K562 (cell line): Measurements from ENCODE around the gene CARD8. TPM values are rescaled to one million over a fixed set of nuclear protein-coding genes. Genes with fewer than 3 reads are reported as not detected.

ENCODE experiments used
- HLTF ChIP-seq: fragments of 450-650 bp; IDR thresholded peaks from 2 replicates; pipeline ENCODE4 v1.6.1; 2016
- MEIS2 ChIP-seq: fragments of 450-650 bp; IDR thresholded peaks from 2 replicates; pipeline ENCODE4 v1.6.1; 2014; ENCODE audit warnings: mild to moderate bottlenecking; ENCODE audit not compliant: partially characterized antibody
- PHB ChIP-seq: fragments of 250-450 bp; sonication (Bioruptor Pico); IDR thresholded peaks from 2 replicates; pipeline ENCODE4 v1.5.0; 2021
- SMARCA4 ChIP-seq: fragments of 450-650 bp; IDR thresholded peaks from 2 replicates; pipeline ENCODE4 v1.6.1; 2016
- SNIP1 ChIP-seq: fragments of 450-650 bp; IDR thresholded peaks from 2 replicates; pipeline ENCODE4 v1.7.1; 2017; ENCODE audit warnings: low read depth, mild to moderate bottlenecking
- SRSF3 ChIP-seq: fragments of 200-400 bp; formaldehyde crosslinking; IDR thresholded peaks from 2 replicates; pipeline ENCODE4 v1.6.1; 2016; ENCODE audit warnings: mild to moderate bottlenecking, low read length, moderate library complexity; ENCODE audit not compliant: insufficient read depth
- ZNF140 ChIP-seq: fragments of 250-450 bp; sonication (Bioruptor Pico); IDR thresholded peaks from 2 replicates; pipeline ENCODE4 v1.8.0; 2021; ENCODE audit warnings: moderate library complexity, mild to moderate bottlenecking, inconsistent platforms
- ZNF165 ChIP-seq: fragments of 250-450 bp; sonication (Bioruptor Pico); IDR thresholded peaks from 2 replicates; pipeline ENCODE4 v1.4.0; 2020; ENCODE audit warnings: borderline replicate concordance
- polyA plus RNA-seq, 8 experiments: library from polyadenylated mRNA; depleted of rRNA in 4 of 8; stranded (reverse) in 5 of 8; unstranded in 3 of 8; fragments of >200 nt; fragmentation: Nextera tagmentation in 2 of 8; fragmentation: Illumina TruSeq in 1 of 8; extraction: Ambion mirVana in 2 of 8; extraction: Trizol in 1 of 8; gene quantifications; 2 replicates each; pipeline versions ENCODE4 v1.2.1 to v1.2.3, GENCODE V29; 2011 to 2014; ENCODE audit warnings: inconsistent platforms in 1 of 8, missing spikeins in 1 of 8
- total RNA-seq, 7 experiments: library from RNA; depleted of rRNA in 6 of 7; stranded (reverse); fragments of >200 nt in 6 of 7; fragmentation: Illumina TruSeq in 2 of 7; extraction: Trizol in 2 of 7; gene quantifications; 2 replicates each; pipeline versions ENCODE4 v1.2.1 to v1.2.3, GENCODE V29; 2011 to 2021; ENCODE audit warnings: low replicate concordance in 1 of 7
- TF ChIP-seq, protein P1 (sequence below): fragments of 450-650 bp; IDR thresholded peaks from 2 replicates; pipeline ENCODE4 v1.6.1; 2016
- TF ChIP-seq, protein P2 (sequence below): fragments of 150-350 bp; IDR thresholded peaks from 2 replicates; pipeline ENCODE4 v1.6.1; 2014; ENCODE audit warnings: low read depth, mild to moderate bottlenecking, low read length, borderline replicate concordance
- TF ChIP-seq, protein P3 (sequence below): fragments of 450-650 bp; IDR thresholded peaks from 2 replicates; pipeline ENCODE4 v1.6.1; 2016; ENCODE audit warnings: mild to moderate bottlenecking, moderate library complexity

CARD8 gene
- total and polyA plus RNA-seq, 9 of the 15 experiments (the other 6 are each of a cell fraction or from before 2014, with no cell fraction given): 11.5 to 26.4 (median 20.8) TPM

DNA sequence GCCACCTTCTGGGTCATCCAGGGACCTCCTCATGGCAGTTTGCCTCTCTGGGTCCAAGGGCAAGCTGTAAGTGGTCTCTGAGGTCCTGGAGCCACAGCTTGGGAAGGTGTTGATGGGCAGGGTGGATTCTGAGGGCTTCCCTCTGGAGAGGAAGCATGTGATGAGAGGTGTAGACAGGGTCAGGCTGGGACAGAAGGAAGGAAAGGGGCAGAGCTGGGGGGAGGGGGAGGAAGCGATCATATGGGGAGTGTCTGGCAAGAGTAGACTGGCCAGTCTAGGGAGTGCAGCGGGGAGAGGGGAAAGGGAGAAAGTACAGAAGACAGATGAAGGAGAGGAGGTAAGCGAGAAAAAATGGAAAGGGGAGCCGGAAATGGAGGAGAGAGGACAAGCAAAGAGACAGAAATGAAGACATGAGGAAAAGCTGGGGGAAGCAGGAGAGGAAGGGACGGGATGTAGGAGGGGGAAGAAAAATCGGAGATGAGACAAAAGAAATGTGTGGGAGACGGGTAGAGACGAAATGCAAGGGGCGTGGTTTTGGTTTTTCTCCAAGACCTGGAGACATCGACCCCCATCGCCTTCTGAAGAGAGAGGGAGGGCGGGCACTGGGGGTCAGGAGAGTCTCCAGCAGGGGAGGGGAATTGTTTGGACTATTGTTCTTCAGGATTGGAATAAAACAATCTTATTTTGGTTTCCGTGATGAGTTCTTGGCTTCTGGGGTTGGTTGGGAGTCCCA is 58.6 kb downstream of the CARD8 start (continued):
- TF ChIP-seq HLTF (peak; percentile 61; the same call in 1 of the 2 replicates), SNIP1 (no peak), ZNF165 (CRISPR knock-in tag) (no peak), SRSF3 (no peak), ZNF140 (CRISPR knock-in tag) (no peak), PHB (CRISPR knock-in tag) (no peak), SMARCA4 (no peak), MEIS2 (peak; percentile 17)
- TF ChIP-seq, protein P1, sequence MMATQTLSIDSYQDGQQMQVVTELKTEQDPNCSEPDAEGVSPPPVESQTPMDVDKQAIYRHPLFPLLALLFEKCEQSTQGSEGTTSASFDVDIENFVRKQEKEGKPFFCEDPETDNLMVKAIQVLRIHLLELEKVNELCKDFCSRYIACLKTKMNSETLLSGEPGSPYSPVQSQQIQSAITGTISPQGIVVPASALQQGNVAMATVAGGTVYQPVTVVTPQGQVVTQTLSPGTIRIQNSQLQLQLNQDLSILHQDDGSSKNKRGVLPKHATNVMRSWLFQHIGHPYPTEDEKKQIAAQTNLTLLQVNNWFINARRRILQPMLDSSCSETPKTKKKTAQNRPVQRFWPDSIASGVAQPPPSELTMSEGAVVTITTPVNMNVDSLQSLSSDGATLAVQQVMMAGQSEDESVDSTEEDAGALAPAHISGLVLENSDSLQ: peak; percentile 21; the same call in 1 of the 2 replicates
- TF ChIP-seq, protein P2, sequence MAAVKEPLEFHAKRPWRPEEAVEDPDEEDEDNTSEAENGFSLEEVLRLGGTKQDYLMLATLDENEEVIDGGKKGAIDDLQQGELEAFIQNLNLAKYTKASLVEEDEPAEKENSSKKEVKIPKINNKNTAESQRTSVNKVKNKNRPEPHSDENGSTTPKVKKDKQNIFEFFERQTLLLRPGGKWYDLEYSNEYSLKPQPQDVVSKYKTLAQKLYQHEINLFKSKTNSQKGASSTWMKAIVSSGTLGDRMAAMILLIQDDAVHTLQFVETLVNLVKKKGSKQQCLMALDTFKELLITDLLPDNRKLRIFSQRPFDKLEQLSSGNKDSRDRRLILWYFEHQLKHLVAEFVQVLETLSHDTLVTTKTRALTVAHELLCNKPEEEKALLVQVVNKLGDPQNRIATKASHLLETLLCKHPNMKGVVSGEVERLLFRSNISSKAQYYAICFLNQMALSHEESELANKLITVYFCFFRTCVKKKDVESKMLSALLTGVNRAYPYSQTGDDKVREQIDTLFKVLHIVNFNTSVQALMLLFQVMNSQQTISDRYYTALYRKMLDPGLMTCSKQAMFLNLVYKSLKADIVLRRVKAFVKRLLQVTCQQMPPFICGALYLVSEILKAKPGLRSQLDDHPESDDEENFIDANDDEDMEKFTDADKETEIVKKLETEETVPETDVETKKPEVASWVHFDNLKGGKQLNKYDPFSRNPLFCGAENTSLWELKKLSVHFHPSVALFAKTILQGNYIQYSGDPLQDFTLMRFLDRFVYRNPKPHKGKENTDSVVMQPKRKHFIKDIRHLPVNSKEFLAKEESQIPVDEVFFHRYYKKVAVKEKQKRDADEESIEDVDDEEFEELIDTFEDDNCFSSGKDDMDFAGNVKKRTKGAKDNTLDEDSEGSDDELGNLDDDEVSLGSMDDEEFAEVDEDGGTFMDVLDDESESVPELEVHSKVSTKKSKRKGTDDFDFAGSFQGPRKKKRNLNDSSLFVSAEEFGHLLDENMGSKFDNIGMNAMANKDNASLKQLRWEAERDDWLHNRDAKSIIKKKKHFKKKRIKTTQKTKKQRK: no peak
- TF ChIP-seq, protein P3, sequence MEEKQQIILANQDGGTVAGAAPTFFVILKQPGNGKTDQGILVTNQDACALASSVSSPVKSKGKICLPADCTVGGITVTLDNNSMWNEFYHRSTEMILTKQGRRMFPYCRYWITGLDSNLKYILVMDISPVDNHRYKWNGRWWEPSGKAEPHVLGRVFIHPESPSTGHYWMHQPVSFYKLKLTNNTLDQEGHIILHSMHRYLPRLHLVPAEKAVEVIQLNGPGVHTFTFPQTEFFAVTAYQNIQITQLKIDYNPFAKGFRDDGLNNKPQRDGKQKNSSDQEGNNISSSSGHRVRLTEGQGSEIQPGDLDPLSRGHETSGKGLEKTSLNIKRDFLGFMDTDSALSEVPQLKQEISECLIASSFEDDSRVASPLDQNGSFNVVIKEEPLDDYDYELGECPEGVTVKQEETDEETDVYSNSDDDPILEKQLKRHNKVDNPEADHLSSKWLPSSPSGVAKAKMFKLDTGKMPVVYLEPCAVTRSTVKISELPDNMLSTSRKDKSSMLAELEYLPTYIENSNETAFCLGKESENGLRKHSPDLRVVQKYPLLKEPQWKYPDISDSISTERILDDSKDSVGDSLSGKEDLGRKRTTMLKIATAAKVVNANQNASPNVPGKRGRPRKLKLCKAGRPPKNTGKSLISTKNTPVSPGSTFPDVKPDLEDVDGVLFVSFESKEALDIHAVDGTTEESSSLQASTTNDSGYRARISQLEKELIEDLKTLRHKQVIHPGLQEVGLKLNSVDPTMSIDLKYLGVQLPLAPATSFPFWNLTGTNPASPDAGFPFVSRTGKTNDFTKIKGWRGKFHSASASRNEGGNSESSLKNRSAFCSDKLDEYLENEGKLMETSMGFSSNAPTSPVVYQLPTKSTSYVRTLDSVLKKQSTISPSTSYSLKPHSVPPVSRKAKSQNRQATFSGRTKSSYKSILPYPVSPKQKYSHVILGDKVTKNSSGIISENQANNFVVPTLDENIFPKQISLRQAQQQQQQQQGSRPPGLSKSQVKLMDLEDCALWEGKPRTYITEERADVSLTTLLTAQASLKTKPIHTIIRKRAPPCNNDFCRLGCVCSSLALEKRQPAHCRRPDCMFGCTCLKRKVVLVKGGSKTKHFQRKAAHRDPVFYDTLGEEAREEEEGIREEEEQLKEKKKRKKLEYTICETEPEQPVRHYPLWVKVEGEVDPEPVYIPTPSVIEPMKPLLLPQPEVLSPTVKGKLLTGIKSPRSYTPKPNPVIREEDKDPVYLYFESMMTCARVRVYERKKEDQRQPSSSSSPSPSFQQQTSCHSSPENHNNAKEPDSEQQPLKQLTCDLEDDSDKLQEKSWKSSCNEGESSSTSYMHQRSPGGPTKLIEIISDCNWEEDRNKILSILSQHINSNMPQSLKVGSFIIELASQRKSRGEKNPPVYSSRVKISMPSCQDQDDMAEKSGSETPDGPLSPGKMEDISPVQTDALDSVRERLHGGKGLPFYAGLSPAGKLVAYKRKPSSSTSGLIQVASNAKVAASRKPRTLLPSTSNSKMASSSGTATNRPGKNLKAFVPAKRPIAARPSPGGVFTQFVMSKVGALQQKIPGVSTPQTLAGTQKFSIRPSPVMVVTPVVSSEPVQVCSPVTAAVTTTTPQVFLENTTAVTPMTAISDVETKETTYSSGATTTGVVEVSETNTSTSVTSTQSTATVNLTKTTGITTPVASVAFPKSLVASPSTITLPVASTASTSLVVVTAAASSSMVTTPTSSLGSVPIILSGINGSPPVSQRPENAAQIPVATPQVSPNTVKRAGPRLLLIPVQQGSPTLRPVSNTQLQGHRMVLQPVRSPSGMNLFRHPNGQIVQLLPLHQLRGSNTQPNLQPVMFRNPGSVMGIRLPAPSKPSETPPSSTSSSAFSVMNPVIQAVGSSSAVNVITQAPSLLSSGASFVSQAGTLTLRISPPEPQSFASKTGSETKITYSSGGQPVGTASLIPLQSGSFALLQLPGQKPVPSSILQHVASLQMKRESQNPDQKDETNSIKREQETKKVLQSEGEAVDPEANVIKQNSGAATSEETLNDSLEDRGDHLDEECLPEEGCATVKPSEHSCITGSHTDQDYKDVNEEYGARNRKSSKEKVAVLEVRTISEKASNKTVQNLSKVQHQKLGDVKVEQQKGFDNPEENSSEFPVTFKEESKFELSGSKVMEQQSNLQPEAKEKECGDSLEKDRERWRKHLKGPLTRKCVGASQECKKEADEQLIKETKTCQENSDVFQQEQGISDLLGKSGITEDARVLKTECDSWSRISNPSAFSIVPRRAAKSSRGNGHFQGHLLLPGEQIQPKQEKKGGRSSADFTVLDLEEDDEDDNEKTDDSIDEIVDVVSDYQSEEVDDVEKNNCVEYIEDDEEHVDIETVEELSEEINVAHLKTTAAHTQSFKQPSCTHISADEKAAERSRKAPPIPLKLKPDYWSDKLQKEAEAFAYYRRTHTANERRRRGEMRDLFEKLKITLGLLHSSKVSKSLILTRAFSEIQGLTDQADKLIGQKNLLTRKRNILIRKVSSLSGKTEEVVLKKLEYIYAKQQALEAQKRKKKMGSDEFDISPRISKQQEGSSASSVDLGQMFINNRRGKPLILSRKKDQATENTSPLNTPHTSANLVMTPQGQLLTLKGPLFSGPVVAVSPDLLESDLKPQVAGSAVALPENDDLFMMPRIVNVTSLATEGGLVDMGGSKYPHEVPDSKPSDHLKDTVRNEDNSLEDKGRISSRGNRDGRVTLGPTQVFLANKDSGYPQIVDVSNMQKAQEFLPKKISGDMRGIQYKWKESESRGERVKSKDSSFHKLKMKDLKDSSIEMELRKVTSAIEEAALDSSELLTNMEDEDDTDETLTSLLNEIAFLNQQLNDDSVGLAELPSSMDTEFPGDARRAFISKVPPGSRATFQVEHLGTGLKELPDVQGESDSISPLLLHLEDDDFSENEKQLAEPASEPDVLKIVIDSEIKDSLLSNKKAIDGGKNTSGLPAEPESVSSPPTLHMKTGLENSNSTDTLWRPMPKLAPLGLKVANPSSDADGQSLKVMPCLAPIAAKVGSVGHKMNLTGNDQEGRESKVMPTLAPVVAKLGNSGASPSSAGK: no peak
